Neuronal stem cell (in vitro differentiated cells): ENCODE data around the gene SLX4IP.

Source experiments
- DNase-seq: peaks from one replicate; pipeline ENCODE4 v3.0.0-alpha.2; 2013; ENCODE audit warnings: low spot score
- H2AFZ ChIP-seq: one replicate; pipeline ENCODE4 v1.6.1; 2013; ENCODE audit warnings: mild to moderate bottlenecking, low read length, inconsistent platforms
- H2AK5ac ChIP-seq: 2 replicates; pipeline ENCODE4 v1.6.1; 2013; ENCODE audit warnings: low read depth, mild to moderate bottlenecking, inconsistent platforms, low read length, moderate library complexity, mixed read lengths
- H2BK120ac ChIP-seq: 2 replicates; pipeline ENCODE4 v1.6.1; 2013; ENCODE audit warnings: low read depth, mild to moderate bottlenecking, inconsistent platforms, low read length, moderate library complexity, mixed read lengths
- H2BK12ac ChIP-seq: one replicate; pipeline ENCODE4 v1.6.1; 2013; ENCODE audit warnings: low read length, inconsistent platforms
- H2BK15ac ChIP-seq: 2 replicates; pipeline ENCODE4 v1.6.1; 2013; ENCODE audit warnings: mild to moderate bottlenecking, low read length, inconsistent platforms, mixed read lengths
- H2BK5ac ChIP-seq: one replicate; pipeline ENCODE4 v1.6.1; 2013; ENCODE audit warnings: inconsistent platforms, mild to moderate bottlenecking, low read length, moderate library complexity
- H3K14ac ChIP-seq: one replicate; pipeline ENCODE4 v1.6.1; 2013; ENCODE audit warnings: low read length, inconsistent platforms
- H3K18ac ChIP-seq: 2 replicates; pipeline ENCODE4 v1.6.1; 2013; ENCODE audit warnings: low read length, inconsistent platforms
- H3K23ac ChIP-seq: 2 replicates; pipeline ENCODE4 v1.6.1; 2013; ENCODE audit warnings: low read depth, mild to moderate bottlenecking, mixed read lengths, low read length, inconsistent platforms; ENCODE audit not compliant: poor library complexity
- H3K27ac ChIP-seq: replicated peaks from 3 replicates; pipeline ENCODE4 v1.5.1; 2013; ENCODE audit warnings: low read length, inconsistent platforms
- H3K27me3 ChIP-seq, 3 experiments: 2 replicates each; pipeline ENCODE4 v1.6.1; 2013; ENCODE audit warnings: low read length in 3 of 3, mild to moderate bottlenecking in 2 of 3, inconsistent platforms in 1 of 3, low read depth in 1 of 3, mixed read lengths in 1 of 3, moderate library complexity in 1 of 3; ENCODE audit not compliant: control insufficient read depth in 3 of 3, insufficient read depth in 3 of 3
- H3K36me3 ChIP-seq, 2 donors: replicated peaks in 1 of 2; 2 replicates each; pipeline ENCODE4 v1.6.1; 2013; ENCODE audit warnings: low read length in 2 of 2; ENCODE audit not compliant: control insufficient read depth in 2 of 2, insufficient read depth in 2 of 2
- H3K4ac ChIP-seq: 2 replicates; pipeline ENCODE4 v1.6.1; 2013; ENCODE audit warnings: inconsistent platforms, mild to moderate bottlenecking, low read length, moderate library complexity
- H3K4me1 ChIP-seq, 2 donors: 1 replicate in 1 of 2; 2 replicates in 1 of 2; pipeline ENCODE4 v1.6.1; 2013; ENCODE audit warnings: low read length in 2 of 2, low read depth in 1 of 2; ENCODE audit not compliant: control insufficient read depth in 2 of 2, insufficient read depth in 1 of 2
- H3K4me2 ChIP-seq: one replicate; pipeline ENCODE4 v1.6.1; 2013; ENCODE audit warnings: mild to moderate bottlenecking, low read length, inconsistent platforms; ENCODE audit not compliant: insufficient read depth, poor library complexity, severe bottlenecking
- H3K4me3 ChIP-seq, 2 donors: 2 replicates each; pipeline ENCODE4 v1.5.1; 2013; ENCODE audit warnings: low read length in 2 of 2, mild to moderate bottlenecking in 2 of 2, inconsistent platforms in 1 of 2, moderate library complexity in 1 of 2
- H3K79me1 ChIP-seq: one replicate; pipeline ENCODE4 v1.6.1; 2013; ENCODE audit warnings: low read depth, mild to moderate bottlenecking, inconsistent platforms, low read length, moderate library complexity
- H3K9ac ChIP-seq: one replicate; pipeline ENCODE4 v1.6.1; 2013; ENCODE audit warnings: mild to moderate bottlenecking, low read depth, low read length, inconsistent platforms; ENCODE audit not compliant: poor library complexity
- H3K9me3 ChIP-seq, 2 donors: replicated peaks in 1 of 2; 2 replicates each; pipeline versions ENCODE3 to v1.6.1; 2013; ENCODE audit warnings: low read length in 2 of 2, mild to moderate bottlenecking in 2 of 2, inconsistent platforms in 1 of 2, low read depth in 1 of 2, mixed read lengths in 1 of 2, moderate library complexity in 1 of 2; ENCODE audit not compliant: control insufficient read depth in 2 of 2, insufficient read depth in 1 of 2
- H4K8ac ChIP-seq: one replicate; pipeline ENCODE4 v1.6.1; 2013; ENCODE audit warnings: low read depth, mild to moderate bottlenecking, inconsistent platforms, low read length, moderate library complexity
- H4K91ac ChIP-seq: one replicate; pipeline ENCODE4 v1.6.1; 2013; ENCODE audit warnings: low read length, low read depth, mild to moderate bottlenecking, inconsistent platforms; ENCODE audit not compliant: poor library complexity
- WGBS, 2 donors: extraction: QIAGEN DNeasy Blood & Tissue Kit; methylation state at CpG; one replicate each; pipeline ENCODE4 v1.1.7; 2013; ENCODE audit warnings: missing lambda C conversion rate in 2 of 2, mixed read lengths in 1 of 2; ENCODE audit not compliant: insufficient read length in 2 of 2, insufficient replicate concordance in 1 of 2; ENCODE audit errors: extremely low coverage in 2 of 2; 5-methylcytosine and 5-hydroxymethylcytosine counted together

The SLX4IP gene

DNA sequence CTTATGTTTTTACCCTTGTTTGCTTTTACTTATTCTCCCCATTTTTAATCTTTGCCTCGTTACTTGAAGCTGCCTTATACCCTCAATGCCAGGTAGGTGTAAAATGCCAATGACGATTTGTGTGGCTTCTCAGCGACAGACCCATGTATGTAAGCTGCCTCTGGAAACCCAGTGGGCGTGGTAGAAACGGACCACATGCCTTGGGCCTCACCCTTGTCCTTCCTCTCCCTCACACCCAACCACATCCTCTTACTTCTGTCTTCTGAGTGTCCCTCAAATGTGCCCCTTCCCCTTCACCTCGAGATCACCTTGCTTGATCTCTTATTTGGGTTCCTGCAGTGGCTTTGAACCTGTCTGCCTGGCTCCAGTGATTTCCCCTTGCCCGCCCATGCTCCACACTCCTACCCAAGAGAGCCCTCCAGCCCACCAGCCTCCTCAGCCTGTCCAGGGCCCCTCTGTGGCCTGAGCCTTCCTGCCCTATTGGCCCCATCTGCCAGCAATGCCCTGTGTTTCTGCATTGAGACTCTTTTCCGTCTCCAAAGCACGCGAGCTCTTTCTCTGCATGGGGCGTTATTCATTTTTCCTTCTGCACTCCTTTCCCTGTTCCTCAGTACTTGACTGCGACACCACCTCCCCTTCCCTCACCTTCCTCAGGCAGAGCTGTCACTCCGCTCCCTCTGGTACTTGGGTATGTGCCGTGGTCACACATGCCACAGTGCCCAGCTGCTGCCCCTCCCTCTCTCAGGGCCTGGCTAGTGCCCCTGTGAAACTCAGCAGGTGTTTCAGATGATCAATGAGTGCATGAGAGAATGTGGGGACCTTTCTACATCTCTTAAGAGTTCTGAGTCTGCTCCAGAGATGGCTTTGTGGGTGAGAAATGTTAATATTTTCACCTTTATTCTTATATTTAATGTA is 115.4 kb downstream of the SLX4IP start:
- Histone ChIP-seq H2BK12ac (no peak overlapping the region), H3K27me3 (no peaks in the 10 kb centered on the region), H2BK5ac (peak overlapping the region; percentile 18), H3K9me3 (no peaks in the 10 kb centered on the region), H2BK15ac (no peak overlapping the region), H3K27ac (no peak overlapping the region), H3K4me3 (no peak overlapping the region), H3K4me1 (peaks cover 20 to 22% of the 10 kb centered on the region in 2 donors), H3K4me2 (no peak overlapping the region), H3K23ac (no peak overlapping the region), H3K36me3 (no peaks in the 10 kb centered on the region), H3K4ac (no peak overlapping the region), H3K9ac (no peak overlapping the region), H4K91ac (no peak overlapping the region), H3K79me1 (no peaks in the 10 kb centered on the region), H3K14ac (no peak overlapping the region), H4K8ac (no peak overlapping the region), H2BK120ac (no peak overlapping the region), H3K18ac (peak overlapping the region; percentile 61), H2AFZ (no peak overlapping the region), H2AK5ac (peak overlapping the region; percentile 31)
- no CpG with 5 or more reads among the region's 14 CpGs for WGBS, 2 donors
- DNase-seq, result no peak

DNA sequence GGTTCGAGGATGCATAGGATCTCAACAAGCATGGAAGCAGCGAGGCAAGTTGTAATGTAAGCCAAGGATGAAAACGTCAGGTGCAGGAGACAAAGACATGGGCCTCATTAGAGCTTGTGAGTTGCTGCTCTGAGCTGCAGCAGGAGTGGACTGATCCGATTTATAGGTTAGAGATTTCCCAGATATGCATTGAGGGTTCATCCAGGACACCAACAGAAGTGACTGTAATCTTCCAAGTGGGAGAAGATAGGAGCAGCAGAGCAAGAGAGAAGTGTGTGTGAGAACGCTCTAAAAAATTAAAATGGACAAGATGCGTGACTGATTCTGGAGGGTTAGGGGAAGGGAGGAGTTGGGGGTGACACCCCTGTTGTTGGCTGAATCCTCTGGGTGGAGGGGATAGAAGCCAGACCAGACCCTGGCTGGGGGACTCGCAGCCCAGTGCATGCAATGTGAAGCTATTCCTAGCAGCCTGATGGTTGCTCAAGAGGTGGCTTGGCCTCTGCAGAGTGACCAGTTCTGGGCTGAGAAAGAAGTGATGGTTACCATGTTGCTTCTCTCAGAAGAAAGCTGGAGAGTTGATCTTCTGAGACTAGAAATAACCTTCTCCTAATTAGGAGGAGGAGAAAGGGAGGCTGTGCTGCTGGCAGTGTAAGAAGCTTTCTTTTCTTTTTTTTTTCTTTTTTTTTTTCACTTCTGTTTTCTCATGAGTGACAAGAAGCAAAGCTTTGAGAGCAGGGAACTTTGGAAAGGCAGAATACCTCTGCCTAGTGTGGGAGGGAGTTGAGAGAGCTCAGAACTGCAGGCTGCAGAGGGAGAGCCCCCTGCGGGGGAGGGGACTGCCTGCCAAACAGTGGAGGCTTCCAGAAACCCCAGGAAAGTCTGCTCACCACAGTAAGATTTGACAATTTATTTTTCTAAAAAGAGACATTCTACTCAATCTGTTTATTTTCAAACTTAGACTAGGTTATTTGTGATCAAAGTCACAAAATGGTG is 116.9 kb downstream of the SLX4IP start:
- no peak overlapping the region for H3K23ac ChIP-seq
- no peak overlapping the region for H4K91ac ChIP-seq
- H3K79me1 ChIP-seq, result no peaks in the 10 kb centered on the region
- no peak overlapping the region for H3K4me2 ChIP-seq
- no peak overlapping the region for H4K8ac ChIP-seq
- WGBS, 2 donors, result no CpG with 5 or more reads among the region's 8 CpGs
- H2AK5ac ChIP-seq, result no peak overlapping the region
- no peak overlapping the region for H3K4ac ChIP-seq
- no peaks in the 10 kb centered on the region for H3K9me3 ChIP-seq
- peaks cover 26 to 33% of the 10 kb centered on the region in 2 donors for H3K4me1 ChIP-seq
- H2BK15ac ChIP-seq, result no peak overlapping the region
- H3K9ac ChIP-seq, result no peak overlapping the region
- H2BK12ac ChIP-seq, result no peak overlapping the region
- H2BK5ac ChIP-seq, result no peak overlapping the region
- DNase-seq, result peak; percentile 36
- no peaks in the 10 kb centered on the region for H3K36me3 ChIP-seq
- H3K18ac ChIP-seq, result peak overlapping the region; percentile 53
- no peak overlapping the region for H2AFZ ChIP-seq
- no peak overlapping the region for H2BK120ac ChIP-seq
- peak overlapping the region; percentile 87 for H3K27ac ChIP-seq
- no peak overlapping the region for H3K4me3 ChIP-seq
- no peaks in the 10 kb centered on the region for H3K27me3 ChIP-seq
- H3K14ac ChIP-seq, result no peak overlapping the region

DNA sequence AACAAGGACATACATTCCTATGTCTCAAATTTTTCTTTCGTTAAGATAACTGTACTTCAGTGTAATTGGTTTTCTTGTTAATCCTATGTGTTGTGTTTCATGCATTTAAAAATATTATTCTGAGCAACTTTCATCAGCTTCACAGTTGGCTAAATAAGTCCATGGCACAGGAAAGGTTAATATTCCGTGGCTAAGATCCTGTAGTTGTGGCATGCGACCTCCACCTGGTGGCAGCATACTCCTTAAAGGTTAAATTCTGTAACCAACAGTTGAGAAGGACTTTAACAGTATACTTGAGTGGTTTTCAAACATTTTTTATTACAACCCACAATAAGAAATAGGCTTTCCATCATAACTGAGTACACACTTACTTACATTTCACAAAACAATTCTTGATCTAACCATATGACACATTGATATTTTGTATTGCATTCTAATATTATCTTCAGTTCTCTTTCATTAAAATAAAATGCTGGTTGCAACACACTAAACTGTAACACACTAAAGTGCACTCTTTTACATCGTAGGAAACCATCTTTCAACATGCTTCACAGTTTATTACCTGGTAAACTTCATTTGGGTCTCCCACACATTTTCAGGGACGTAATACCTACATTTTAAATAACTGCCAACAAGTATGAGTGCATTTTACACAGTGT is 118.3 kb downstream of the SLX4IP start:
- Histone ChIP-seq H3K4ac (no peak overlapping the region), H3K14ac (no peak overlapping the region), H3K4me1 (peaks cover 27 to 35% of the 10 kb centered on the region in 2 donors), H3K27me3 (no peaks in the 10 kb centered on the region), H3K18ac (no peak overlapping the region), H2AFZ (no peak overlapping the region), H3K4me2 (no peak overlapping the region), H3K4me3 (no peak overlapping the region), H3K36me3 (no peaks in the 10 kb centered on the region), H3K9ac (no peak overlapping the region), H3K23ac (no peak overlapping the region), H2AK5ac (no peak overlapping the region), H2BK15ac (no peak overlapping the region), H2BK5ac (no peak overlapping the region), H4K8ac (no peak overlapping the region), H3K9me3 (no peaks in the 10 kb centered on the region), H4K91ac (no peak overlapping the region), H2BK12ac (no peak overlapping the region), H3K79me1 (no peaks in the 10 kb centered on the region), H2BK120ac (no peak overlapping the region), H3K27ac (no peak overlapping the region)
- peak; percentile 39 for DNase-seq
- no CpG with 5 or more reads among the region's 5 CpGs for WGBS, 2 donors
